ENCODE data around the gene BRINP3. TPM values are rescaled to one million over a fixed set of nuclear protein-coding genes. Genes with fewer than 3 reads are reported as not detected.

BRINP3 gene
- total and polyA plus RNA-seq, 9 of the 15 experiments (the other 6 are each of a cell fraction or from before 2014, with no cell fraction given): 0.09 to 0.75 (median 0.19) TPM; not detected in 1

DNA sequence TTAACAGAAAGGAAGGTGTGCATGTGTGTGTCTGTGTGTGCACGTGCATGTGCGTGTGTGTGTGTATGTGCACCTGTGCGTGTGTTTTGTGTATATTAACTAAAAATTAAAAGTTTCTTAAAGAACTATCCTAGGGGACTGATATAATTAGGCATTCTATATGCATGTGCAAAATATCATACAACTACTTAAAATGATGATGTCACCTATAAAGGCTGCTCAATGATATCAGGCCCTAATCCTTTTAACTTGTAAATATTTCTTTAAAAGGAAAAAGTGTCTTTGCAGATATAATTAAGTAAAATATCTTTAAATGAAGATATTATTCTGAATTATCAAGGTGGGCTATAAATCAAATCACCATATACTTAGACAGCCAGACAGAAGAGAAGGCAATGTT is 64.5 kb downstream of the BRINP3 start (continued):
- TF ChIP-seq, protein P1, sequence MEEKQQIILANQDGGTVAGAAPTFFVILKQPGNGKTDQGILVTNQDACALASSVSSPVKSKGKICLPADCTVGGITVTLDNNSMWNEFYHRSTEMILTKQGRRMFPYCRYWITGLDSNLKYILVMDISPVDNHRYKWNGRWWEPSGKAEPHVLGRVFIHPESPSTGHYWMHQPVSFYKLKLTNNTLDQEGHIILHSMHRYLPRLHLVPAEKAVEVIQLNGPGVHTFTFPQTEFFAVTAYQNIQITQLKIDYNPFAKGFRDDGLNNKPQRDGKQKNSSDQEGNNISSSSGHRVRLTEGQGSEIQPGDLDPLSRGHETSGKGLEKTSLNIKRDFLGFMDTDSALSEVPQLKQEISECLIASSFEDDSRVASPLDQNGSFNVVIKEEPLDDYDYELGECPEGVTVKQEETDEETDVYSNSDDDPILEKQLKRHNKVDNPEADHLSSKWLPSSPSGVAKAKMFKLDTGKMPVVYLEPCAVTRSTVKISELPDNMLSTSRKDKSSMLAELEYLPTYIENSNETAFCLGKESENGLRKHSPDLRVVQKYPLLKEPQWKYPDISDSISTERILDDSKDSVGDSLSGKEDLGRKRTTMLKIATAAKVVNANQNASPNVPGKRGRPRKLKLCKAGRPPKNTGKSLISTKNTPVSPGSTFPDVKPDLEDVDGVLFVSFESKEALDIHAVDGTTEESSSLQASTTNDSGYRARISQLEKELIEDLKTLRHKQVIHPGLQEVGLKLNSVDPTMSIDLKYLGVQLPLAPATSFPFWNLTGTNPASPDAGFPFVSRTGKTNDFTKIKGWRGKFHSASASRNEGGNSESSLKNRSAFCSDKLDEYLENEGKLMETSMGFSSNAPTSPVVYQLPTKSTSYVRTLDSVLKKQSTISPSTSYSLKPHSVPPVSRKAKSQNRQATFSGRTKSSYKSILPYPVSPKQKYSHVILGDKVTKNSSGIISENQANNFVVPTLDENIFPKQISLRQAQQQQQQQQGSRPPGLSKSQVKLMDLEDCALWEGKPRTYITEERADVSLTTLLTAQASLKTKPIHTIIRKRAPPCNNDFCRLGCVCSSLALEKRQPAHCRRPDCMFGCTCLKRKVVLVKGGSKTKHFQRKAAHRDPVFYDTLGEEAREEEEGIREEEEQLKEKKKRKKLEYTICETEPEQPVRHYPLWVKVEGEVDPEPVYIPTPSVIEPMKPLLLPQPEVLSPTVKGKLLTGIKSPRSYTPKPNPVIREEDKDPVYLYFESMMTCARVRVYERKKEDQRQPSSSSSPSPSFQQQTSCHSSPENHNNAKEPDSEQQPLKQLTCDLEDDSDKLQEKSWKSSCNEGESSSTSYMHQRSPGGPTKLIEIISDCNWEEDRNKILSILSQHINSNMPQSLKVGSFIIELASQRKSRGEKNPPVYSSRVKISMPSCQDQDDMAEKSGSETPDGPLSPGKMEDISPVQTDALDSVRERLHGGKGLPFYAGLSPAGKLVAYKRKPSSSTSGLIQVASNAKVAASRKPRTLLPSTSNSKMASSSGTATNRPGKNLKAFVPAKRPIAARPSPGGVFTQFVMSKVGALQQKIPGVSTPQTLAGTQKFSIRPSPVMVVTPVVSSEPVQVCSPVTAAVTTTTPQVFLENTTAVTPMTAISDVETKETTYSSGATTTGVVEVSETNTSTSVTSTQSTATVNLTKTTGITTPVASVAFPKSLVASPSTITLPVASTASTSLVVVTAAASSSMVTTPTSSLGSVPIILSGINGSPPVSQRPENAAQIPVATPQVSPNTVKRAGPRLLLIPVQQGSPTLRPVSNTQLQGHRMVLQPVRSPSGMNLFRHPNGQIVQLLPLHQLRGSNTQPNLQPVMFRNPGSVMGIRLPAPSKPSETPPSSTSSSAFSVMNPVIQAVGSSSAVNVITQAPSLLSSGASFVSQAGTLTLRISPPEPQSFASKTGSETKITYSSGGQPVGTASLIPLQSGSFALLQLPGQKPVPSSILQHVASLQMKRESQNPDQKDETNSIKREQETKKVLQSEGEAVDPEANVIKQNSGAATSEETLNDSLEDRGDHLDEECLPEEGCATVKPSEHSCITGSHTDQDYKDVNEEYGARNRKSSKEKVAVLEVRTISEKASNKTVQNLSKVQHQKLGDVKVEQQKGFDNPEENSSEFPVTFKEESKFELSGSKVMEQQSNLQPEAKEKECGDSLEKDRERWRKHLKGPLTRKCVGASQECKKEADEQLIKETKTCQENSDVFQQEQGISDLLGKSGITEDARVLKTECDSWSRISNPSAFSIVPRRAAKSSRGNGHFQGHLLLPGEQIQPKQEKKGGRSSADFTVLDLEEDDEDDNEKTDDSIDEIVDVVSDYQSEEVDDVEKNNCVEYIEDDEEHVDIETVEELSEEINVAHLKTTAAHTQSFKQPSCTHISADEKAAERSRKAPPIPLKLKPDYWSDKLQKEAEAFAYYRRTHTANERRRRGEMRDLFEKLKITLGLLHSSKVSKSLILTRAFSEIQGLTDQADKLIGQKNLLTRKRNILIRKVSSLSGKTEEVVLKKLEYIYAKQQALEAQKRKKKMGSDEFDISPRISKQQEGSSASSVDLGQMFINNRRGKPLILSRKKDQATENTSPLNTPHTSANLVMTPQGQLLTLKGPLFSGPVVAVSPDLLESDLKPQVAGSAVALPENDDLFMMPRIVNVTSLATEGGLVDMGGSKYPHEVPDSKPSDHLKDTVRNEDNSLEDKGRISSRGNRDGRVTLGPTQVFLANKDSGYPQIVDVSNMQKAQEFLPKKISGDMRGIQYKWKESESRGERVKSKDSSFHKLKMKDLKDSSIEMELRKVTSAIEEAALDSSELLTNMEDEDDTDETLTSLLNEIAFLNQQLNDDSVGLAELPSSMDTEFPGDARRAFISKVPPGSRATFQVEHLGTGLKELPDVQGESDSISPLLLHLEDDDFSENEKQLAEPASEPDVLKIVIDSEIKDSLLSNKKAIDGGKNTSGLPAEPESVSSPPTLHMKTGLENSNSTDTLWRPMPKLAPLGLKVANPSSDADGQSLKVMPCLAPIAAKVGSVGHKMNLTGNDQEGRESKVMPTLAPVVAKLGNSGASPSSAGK (IDR thresholded peaks at IDR 0.05): no peak
